ENCODE results near the gene NEK4.

DNA sequence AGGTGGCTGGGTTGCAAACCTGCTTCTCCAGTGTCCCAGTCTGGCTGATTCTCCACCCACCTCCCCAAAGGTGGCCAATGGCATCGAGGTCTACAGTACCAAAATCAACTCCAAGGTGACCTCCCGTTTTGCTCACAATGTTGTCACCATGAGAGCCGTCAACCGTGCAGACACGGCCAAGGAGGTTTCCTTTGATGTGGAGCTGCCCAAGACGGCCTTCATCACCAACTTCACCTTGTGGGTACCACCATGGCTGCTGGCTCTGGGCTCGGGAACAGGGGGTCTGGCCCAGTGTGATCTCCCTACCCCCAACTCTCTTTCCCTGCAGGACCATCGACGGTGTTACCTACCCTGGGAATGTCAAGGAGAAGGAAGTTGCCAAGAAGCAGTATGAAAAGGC is 25.7 kb upstream of the NEK4 start:
- no peak for TF ChIP-seq TEAD4 (IDR thresholded peaks at IDR 0.05; ENCODE audit: borderline replicate concordance, insufficient read depth)
- TF ChIP-seq, protein P1, sequence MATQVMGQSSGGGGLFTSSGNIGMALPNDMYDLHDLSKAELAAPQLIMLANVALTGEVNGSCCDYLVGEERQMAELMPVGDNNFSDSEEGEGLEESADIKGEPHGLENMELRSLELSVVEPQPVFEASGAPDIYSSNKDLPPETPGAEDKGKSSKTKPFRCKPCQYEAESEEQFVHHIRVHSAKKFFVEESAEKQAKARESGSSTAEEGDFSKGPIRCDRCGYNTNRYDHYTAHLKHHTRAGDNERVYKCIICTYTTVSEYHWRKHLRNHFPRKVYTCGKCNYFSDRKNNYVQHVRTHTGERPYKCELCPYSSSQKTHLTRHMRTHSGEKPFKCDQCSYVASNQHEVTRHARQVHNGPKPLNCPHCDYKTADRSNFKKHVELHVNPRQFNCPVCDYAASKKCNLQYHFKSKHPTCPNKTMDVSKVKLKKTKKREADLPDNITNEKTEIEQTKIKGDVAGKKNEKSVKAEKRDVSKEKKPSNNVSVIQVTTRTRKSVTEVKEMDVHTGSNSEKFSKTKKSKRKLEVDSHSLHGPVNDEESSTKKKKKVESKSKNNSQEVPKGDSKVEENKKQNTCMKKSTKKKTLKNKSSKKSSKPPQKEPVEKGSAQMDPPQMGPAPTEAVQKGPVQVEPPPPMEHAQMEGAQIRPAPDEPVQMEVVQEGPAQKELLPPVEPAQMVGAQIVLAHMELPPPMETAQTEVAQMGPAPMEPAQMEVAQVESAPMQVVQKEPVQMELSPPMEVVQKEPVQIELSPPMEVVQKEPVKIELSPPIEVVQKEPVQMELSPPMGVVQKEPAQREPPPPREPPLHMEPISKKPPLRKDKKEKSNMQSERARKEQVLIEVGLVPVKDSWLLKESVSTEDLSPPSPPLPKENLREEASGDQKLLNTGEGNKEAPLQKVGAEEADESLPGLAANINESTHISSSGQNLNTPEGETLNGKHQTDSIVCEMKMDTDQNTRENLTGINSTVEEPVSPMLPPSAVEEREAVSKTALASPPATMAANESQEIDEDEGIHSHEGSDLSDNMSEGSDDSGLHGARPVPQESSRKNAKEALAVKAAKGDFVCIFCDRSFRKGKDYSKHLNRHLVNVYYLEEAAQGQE (IDR thresholded peaks at IDR 0.05; ENCODE audit: low read depth, low read length), result no peak
